B cell (primary cell): ENCODE results near the gene DMXL1. TPM values are rescaled to one million over a fixed set of nuclear protein-coding genes. Genes with fewer than 3 reads are reported as not detected.

Experiments used
- ATAC-seq: fragments of 200-7000 bp; cut with Tn5 transposase; one replicate; pipeline ENCODE4 v1.10.0; 2021; ENCODE audit warnings: low read depth, mild to moderate bottlenecking, moderate number of reproducible peaks, moderate library complexity
- CTCF ChIA-PET: fragments of 350-600 bp; sonication (Branson Sonifier 250); formaldehyde crosslinking; loops from one replicate; lab custom pipeline; 2021; ENCODE audit warnings: antibody characterized with exemption, inconsistent platforms; lab: Charles Lee
- POLR2A ChIA-PET: fragments of 350-600 bp; sonication (Branson Sonifier 250); formaldehyde crosslinking; loops from one replicate; lab custom pipeline; 2021; ENCODE audit warnings: antibody characterized with exemption; lab: Charles Lee
- DNase-seq: peaks from one replicate; pipeline ENCODE4 v3.0.0; 2013
- H2AFZ ChIP-seq: 2 replicates; pipeline ENCODE4 v1.6.1; 2012; ENCODE audit warnings: mild to moderate bottlenecking, low read depth, low read length; ENCODE audit not compliant: insufficient read depth, poor library complexity, severe bottlenecking
- H3K27ac ChIP-seq, 2 donors: 1 replicate in 1 of 2; 2 replicates in 1 of 2; pipeline ENCODE4 v1.5.1; 2012 to 2013; ENCODE audit warnings: low read length in 2 of 2, mild to moderate bottlenecking in 2 of 2, moderate library complexity in 1 of 2
- H3K27me3 ChIP-seq, 4 experiments: fragments of 200-600 bp in 1 of 4; sonication (generic) in 1 of 4; replicated peaks in 1 of 4; 1 replicate in 2 of 4; 2 replicates in 2 of 4; pipeline versions ENCODE4 v1.6.1 to v1.7.0; 2013 to 2016; ENCODE audit warnings: low read length in 3 of 4, mild to moderate bottlenecking in 2 of 4, mixed read lengths in 1 of 4, moderate library complexity in 1 of 4; ENCODE audit not compliant: insufficient read depth in 4 of 4, control insufficient read depth in 3 of 4; ENCODE audit errors: control extremely low read depth in 1 of 4
- H3K36me3 ChIP-seq, 2 experiments: replicated peaks in 1 of 2; 1 replicate in 1 of 2; 2 replicates in 1 of 2; pipeline versions ENCODE4 v1.6.1 to v1.7.1; 2013; ENCODE audit warnings: low read length in 1 of 2; ENCODE audit not compliant: insufficient read depth in 2 of 2, control insufficient read depth in 1 of 2; ENCODE audit errors: control extremely low read depth in 1 of 2, extremely low read depth in 1 of 2
- H3K4me1 ChIP-seq, 2 donors: fragments of 200-600 bp in 1 of 2; sonication (generic) in 1 of 2; 1 replicate in 1 of 2; 2 replicates in 1 of 2; pipeline versions ENCODE4 v1.5.1 to v1.6.1; 2013 to 2017; ENCODE audit warnings: low read length in 2 of 2; ENCODE audit not compliant: control insufficient read depth in 2 of 2, insufficient read depth in 2 of 2
- H3K4me2 ChIP-seq: replicated peaks from 2 replicates; pipeline ENCODE3; 2012; ENCODE audit warnings: mild to moderate bottlenecking, low read depth, low read length; ENCODE audit not compliant: poor library complexity, severe bottlenecking
- H3K4me3 ChIP-seq, 5 experiments: fragments of 200-600 bp in 1 of 5; sonication (generic) in 1 of 5; 1 replicate in 3 of 5; 2 replicates in 2 of 5; pipeline versions ENCODE4 v1.5.1 to v1.7.0; 2011 to 2016; ENCODE audit warnings: low read length in 4 of 5, mild to moderate bottlenecking in 4 of 5, low read depth in 2 of 5, control low read depth in 1 of 5, moderate library complexity in 1 of 5; ENCODE audit not compliant: insufficient read depth in 1 of 5; ENCODE audit errors: control extremely low read depth in 1 of 5, extremely low read depth in 1 of 5
- H3K79me2 ChIP-seq: fragments of 200-600 bp; sonication (generic); one replicate; pipeline ENCODE4 v1.6.0; 2016; ENCODE audit warnings: low read length; ENCODE audit not compliant: control insufficient read depth, insufficient read depth
- H3K9ac ChIP-seq: fragments of 200-600 bp; sonication (generic); 2 replicates; pipeline ENCODE4 v1.6.1; 2017; ENCODE audit warnings: mild to moderate bottlenecking, low read length, moderate library complexity
- H3K9me3 ChIP-seq, 3 donors: one replicate each; pipeline versions ENCODE4 v1.6.1 to v1.7.1; 2013; ENCODE audit warnings: low read length in 2 of 3; ENCODE audit not compliant: control insufficient read depth in 2 of 3, insufficient read depth in 1 of 3; ENCODE audit errors: control extremely low read depth in 1 of 3
- H4K20me1 ChIP-seq: 2 replicates; pipeline ENCODE4 v1.6.0; 2012; ENCODE audit warnings: mild to moderate bottlenecking, low read length; ENCODE audit not compliant: insufficient read depth, control insufficient read depth, poor library complexity, severe bottlenecking
- H3K27ac Mint-ChIP-seq: one replicate; pipeline ENCODE4 v1.8.0; 2021; ENCODE audit warnings: mixed read lengths
- H3K27me3 Mint-ChIP-seq: one replicate; pipeline ENCODE4 v1.8.0; 2021; ENCODE audit warnings: mixed read lengths
- H3K4me1 Mint-ChIP-seq: one replicate; pipeline ENCODE4 v1.8.0; 2021; ENCODE audit warnings: mixed read lengths
- H3K4me3 Mint-ChIP-seq: one replicate; pipeline ENCODE4 v1.8.0; 2021; ENCODE audit warnings: mixed read lengths
- H3K9me3 Mint-ChIP-seq: one replicate; pipeline ENCODE4 v1.8.0; 2022; ENCODE audit warnings: mixed read lengths; ENCODE audit not compliant: insufficient read depth
- EZH2 ChIP-seq: IDR thresholded peaks from 2 replicates; pipeline ENCODE4 v1.6.1; 2012; ENCODE audit warnings: borderline replicate concordance, low read depth, mild to moderate bottlenecking, moderate library complexity, low read length; ENCODE audit not compliant: insufficient read depth, poor library complexity, severe bottlenecking
- WGBS: methylation state at CpG from one replicate; pipeline ENCODE4 v1.1.5; 2013; ENCODE audit warnings: missing lambda C conversion rate; ENCODE audit not compliant: insufficient coverage; 5-methylcytosine and 5-hydroxymethylcytosine counted together
- intact Hi-C: fragments of 100-400 bp; cut with micrococcal nuclease; formaldehyde crosslinking; loops from one replicate; pipeline ENCODE4 v1.10.0; 2022
- polyA plus RNA-seq: library from polyadenylated mRNA; depleted of rRNA; stranded (reverse); fragments of >200 nt; gene quantifications from 2 replicates; pipeline ENCODE4 v1.2.3, GENCODE V29; 2012
- total RNA-seq, 2 donors: library from RNA; stranded (reverse); fragments of 120-200 nt in 1 of 2; gene quantifications; 1 replicate in 1 of 2; 2 replicates in 1 of 2; pipeline versions ENCODE4 v1.2.3 to v1.2.4, GENCODE V29; 2013 to 2022
- TF ChIP-seq, protein P1 (sequence below): fragments of 200-600 bp; IDR thresholded peaks from one replicate; pipeline ENCODE4 v1.8.0; 2022; ENCODE audit warnings: antibody characterized with exemption, mild to moderate bottlenecking

DMXL1 gene
- total and polyA plus RNA-seq, 2 donors (not counting 1 experiment from before 2014, with no cell fraction given) = 37.9 to 129 TPM

DNA sequence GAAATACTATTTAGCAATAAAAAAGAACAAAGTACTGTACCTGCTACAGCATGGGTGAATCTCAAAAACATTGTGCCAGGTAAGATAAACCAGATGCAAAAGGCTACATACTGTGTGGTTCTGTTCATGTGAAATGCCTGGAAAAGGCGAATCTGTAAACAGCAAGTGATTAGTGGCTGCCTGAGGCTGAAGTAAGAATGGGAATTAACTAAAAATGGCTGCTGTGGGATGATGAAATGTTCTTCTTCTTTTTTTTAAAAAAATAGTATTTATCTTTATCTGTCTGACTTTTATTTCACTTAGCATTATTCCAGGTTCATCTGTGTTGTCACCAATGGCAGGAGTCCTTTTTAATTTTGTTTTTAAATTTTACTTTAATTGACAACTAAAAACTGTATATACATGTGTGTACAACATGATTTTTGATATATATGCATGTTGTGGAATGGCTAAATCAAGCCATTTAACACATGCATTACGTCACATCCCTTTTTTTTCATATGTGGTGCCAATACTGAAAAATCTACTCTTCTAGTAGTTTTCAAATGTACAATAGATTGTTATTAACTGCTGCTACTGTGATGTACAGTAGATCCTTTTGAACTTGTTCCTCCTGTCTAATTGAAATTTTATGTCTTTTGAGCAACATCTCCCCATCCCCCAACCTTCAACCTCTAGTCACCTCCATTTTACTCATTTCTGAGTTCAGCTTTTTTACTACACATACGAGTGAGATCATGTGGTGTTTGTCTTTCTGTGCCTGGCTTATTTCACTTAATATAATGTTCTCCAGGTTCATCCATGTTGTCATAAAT is 222.0 kb downstream of the DMXL1 start:
- intact Hi-C loops = no loop called here
- no peaks in the 10 kb centered on the region for H3K9me3 ChIP-seq
- ATAC-seq (no peak), DNase-seq (no peak)
- no peaks in the 10 kb centered on the region for H3K9me3 Mint-ChIP-seq
- CTCF ChIA-PET = no interaction called here
- H3K79me2 ChIP-seq = peaks cover 64% of the 10 kb centered on the region
- peak overlapping the region; percentile 38 for H3K27ac Mint-ChIP-seq
- peaks cover 68% of the 10 kb centered on the region for H3K4me1 Mint-ChIP-seq
- no peak overlapping the region for H3K4me3 ChIP-seq
- H3K27me3 ChIP-seq = no peaks in the 10 kb centered on the region
- peaks cover 42 to 49% of the 10 kb centered on the region in 2 donors for H3K4me1 ChIP-seq
- no peak overlapping the region for H3K4me2 ChIP-seq
- H3K36me3 ChIP-seq = peaks cover 0 to 3% of the 10 kb centered on the region in 2 experiments
- 100% methylated on average over 1 of the region's 3 CpGs for WGBS
- H4K20me1 ChIP-seq = peaks cover 10% of the 10 kb centered on the region
- no peak overlapping the region for H2AFZ ChIP-seq
- TF ChIP-seq EZH2 = no peak
- TF ChIP-seq, protein P1, sequence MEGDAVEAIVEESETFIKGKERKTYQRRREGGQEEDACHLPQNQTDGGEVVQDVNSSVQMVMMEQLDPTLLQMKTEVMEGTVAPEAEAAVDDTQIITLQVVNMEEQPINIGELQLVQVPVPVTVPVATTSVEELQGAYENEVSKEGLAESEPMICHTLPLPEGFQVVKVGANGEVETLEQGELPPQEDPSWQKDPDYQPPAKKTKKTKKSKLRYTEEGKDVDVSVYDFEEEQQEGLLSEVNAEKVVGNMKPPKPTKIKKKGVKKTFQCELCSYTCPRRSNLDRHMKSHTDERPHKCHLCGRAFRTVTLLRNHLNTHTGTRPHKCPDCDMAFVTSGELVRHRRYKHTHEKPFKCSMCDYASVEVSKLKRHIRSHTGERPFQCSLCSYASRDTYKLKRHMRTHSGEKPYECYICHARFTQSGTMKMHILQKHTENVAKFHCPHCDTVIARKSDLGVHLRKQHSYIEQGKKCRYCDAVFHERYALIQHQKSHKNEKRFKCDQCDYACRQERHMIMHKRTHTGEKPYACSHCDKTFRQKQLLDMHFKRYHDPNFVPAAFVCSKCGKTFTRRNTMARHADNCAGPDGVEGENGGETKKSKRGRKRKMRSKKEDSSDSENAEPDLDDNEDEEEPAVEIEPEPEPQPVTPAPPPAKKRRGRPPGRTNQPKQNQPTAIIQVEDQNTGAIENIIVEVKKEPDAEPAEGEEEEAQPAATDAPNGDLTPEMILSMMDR = no peak
- no peaks in the 10 kb centered on the region for H3K27me3 Mint-ChIP-seq
- H3K4me3 Mint-ChIP-seq = no peak overlapping the region
- H3K9ac ChIP-seq = no peak overlapping the region
- POLR2A ChIA-PET = no interaction called here
- H3K27ac ChIP-seq = peak overlapping the region in 1 of 2 donors; percentile 51

DNA sequence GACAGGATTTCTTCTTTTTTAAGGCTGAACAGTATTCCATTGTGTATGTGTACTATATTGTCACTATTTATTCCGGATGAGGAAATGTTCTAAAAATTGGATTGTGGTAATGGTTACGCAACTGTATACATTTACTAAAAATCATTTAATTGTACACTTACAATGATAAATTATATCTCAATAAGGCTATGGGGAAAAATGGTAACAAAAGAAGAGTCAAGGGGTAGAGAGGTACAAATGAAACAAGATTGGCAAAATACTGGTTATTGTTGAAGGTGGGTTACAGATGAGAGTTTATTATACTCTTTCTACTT is 222.6 kb downstream of the DMXL1 start:
- H3K79me2 ChIP-seq = peaks cover 58% of the 10 kb centered on the region
- H3K27me3 ChIP-seq = no peaks in the 10 kb centered on the region

More for the DNA sequence above, 222.6 kb downstream of the DMXL1 start:
- ATAC-seq (no peak), DNase-seq (no peak)
- Mint-ChIP-seq H3K4me1 (peaks cover 65% of the 10 kb centered on the region), H3K27me3 (no peaks in the 10 kb centered on the region), H3K4me3 (no peak overlapping the region), H3K27ac (peak overlapping the region; percentile 38), H3K9me3 (no peaks in the 10 kb centered on the region)
- no peak overlapping the region for H3K4me3 ChIP-seq
- H3K4me2 ChIP-seq = no peak overlapping the region
- no CpG with 5 or more reads among the region's 2 CpGs for WGBS
- TF ChIP-seq, protein P1 = no peak
- no peak for TF ChIP-seq EZH2
- H3K36me3 ChIP-seq = peaks cover 0 to 3% of the 10 kb centered on the region in 2 experiments
- CTCF ChIA-PET = no interaction called here
- H3K27ac ChIP-seq = peak overlapping the region in 1 of 2 donors; percentile 51
- peaks cover 10% of the 10 kb centered on the region for H4K20me1 ChIP-seq
- H3K4me1 ChIP-seq = peaks cover 36 to 43% of the 10 kb centered on the region in 2 donors
- no peaks in the 10 kb centered on the region for H3K9me3 ChIP-seq
- H3K9ac ChIP-seq = no peak overlapping the region
- intact Hi-C loops = no loop called here
- H2AFZ ChIP-seq = no peak overlapping the region
- POLR2A ChIA-PET = no interaction called here
